Heart left ventricle (tissue), 16 donors: ENCODE results near the gene HHATL. TPM values are rescaled to one million over a fixed set of nuclear protein-coding genes. Genes with fewer than 3 reads are reported as not detected.

Experiments
- ATAC-seq, 4 donors: fragments of 200-7000 bp; cut with Tn5 transposase; one replicate each; pipeline ENCODE4 v1.9.1; 2020 to 2022; ENCODE audit warnings: moderate library complexity in 4 of 4, mild to moderate bottlenecking in 3 of 4, moderate number of reproducible peaks in 1 of 4
- DNase-seq, 5 donors: peaks; one replicate each; pipeline ENCODE4 v3.0.0-alpha.2; 2020
- H3K27ac ChIP-seq, 12 donors: fragments of 200-600 bp; sonication (generic) in 4 of 12; one replicate each; pipeline versions ENCODE4 v1.5.0 to v1.8.0; 2016 to 2022; ENCODE audit warnings: mild to moderate bottlenecking in 2 of 12
- H3K27me3 ChIP-seq, 9 donors: fragments of 200-600 bp; sonication (generic) in 2 of 9; one replicate each; pipeline versions ENCODE4 v1.5.1 to v1.8.0; 2016 to 2022; ENCODE audit warnings: mild to moderate bottlenecking in 3 of 9
- H3K36me3 ChIP-seq, 9 donors: fragments of 200-600 bp; sonication (generic) in 2 of 9; one replicate each; pipeline versions ENCODE4 v1.5.0 to v1.8.0; 2018 to 2022; ENCODE audit warnings: mild to moderate bottlenecking in 2 of 9
- H3K4me1 ChIP-seq, 12 donors: fragments of 200-600 bp; sonication (generic) in 4 of 12; one replicate each; pipeline versions ENCODE4 v1.5.0 to v1.8.0; 2016 to 2022; ENCODE audit warnings: mild to moderate bottlenecking in 3 of 12
- H3K4me3 ChIP-seq, 12 donors: fragments of 200-600 bp; sonication (generic) in 4 of 12; one replicate each; pipeline versions ENCODE4 v1.5.0 to v1.8.0; 2017 to 2022; ENCODE audit warnings: mild to moderate bottlenecking in 9 of 12, moderate library complexity in 4 of 12
- H3K9me3 ChIP-seq, 12 donors: fragments of 200-600 bp; sonication (generic) in 4 of 12; one replicate each; pipeline versions ENCODE4 v1.5.0 to v1.8.0; 2016 to 2022; ENCODE audit warnings: mild to moderate bottlenecking in 1 of 12
- POLR2A ChIP-seq, 2 donors: fragments of 450-650 bp; IDR thresholded peaks; one replicate each; pipeline ENCODE4 v1.6.1; 2017; ENCODE audit warnings: antibody characterized with exemption in 2 of 2, mild to moderate bottlenecking in 2 of 2, moderate library complexity in 2 of 2
- whole genome bisulfite sequencing, 4 donors: extraction: QIAGEN DNeasy Blood & Tissue Kit in 2 of 4; methylation state at CpG; one replicate each; pipeline versions ENCODE4 v1.1.5 to v1.1.7; 2013 to 2018; 5-methylcytosine and 5-hydroxymethylcytosine counted together
- intact Hi-C, 10 donors: fragments of 100-400 bp; cut with DNase I; formaldehyde crosslinking; loops; one replicate each; pipeline versions ENCODE4 v1.11.1 to v1.14.2; 2022
- polyA plus RNA-seq, 2 donors: library from polyadenylated mRNA; stranded (reverse); fragments of 200-250 nt; gene quantifications; one replicate each; pipeline ENCODE4 v1.2.3, GENCODE V29; 2013
- total RNA-seq, 9 donors: library from RNA; depleted of rRNA in 2 of 9; stranded (reverse); fragments of >200 nt in 2 of 9; fragmentation: NEBNext Ultra II Directional in 3 of 9; extraction: Animal tissue kit (Norgen Biotek cat#: 25700) in 3 of 9; gene quantifications; one replicate each; pipeline versions ENCODE4 v1.1.0 to v1.2.4, GENCODE V29; 2016 to 2023
- TF ChIP-seq, protein P1 (sequence below), 12 donors: fragments of 200-600 bp; sonication (generic) in 4 of 12; IDR thresholded peaks; one replicate each; pipeline versions ENCODE4 v1.5.0 to v1.8.0; 2018 to 2022; ENCODE audit warnings: antibody characterized with exemption in 12 of 12, mild to moderate bottlenecking in 5 of 12
- donor health status: ischemic (EF 13 %, LVEDD 7.1; RV severe dilation, severe dysfunction).
- donor health status: healthy with polysubstance abuse.
- donor health status: DM: no; HTN: yes; CAD: no.
- donor health status: DM: no; HTN: no; CAD: no.
- donor health status: ischemic (EF 25% LVEDD 6.9; RV normal size, moderate dysfunction).
- donor health status: ischemic (EF 25% LVEDD 5.7; RV mildly dilated, moderate dysfunction).
- donor health status: healthy.
- donor health status: DM: yes; HTN: yes; CAD: no.
- donor health status: ischemic (EF 35%, LVEDD 5.7; RV mildly dilated, moderate dysfunction).
- donor health status: nonischemic (EF 11% LVEDD 7.7; RV severe dilation, severe dysfunction).
- donor health status: DM: yes; HTN: yes; CAD: no.
- donor health status: PGD.
- donor health status: ischemic (EF 29% LVEDD 5.4; RV normal size, mild dysfunction).
- donor health status: nonischemic (EF 23%, LVEDD 6.1; RV moderate dilation, normal function).

Gene HHATL
- total and polyA plus RNA-seq, 11 donors = 188 to 1,023 (median 538) TPM

DNA sequence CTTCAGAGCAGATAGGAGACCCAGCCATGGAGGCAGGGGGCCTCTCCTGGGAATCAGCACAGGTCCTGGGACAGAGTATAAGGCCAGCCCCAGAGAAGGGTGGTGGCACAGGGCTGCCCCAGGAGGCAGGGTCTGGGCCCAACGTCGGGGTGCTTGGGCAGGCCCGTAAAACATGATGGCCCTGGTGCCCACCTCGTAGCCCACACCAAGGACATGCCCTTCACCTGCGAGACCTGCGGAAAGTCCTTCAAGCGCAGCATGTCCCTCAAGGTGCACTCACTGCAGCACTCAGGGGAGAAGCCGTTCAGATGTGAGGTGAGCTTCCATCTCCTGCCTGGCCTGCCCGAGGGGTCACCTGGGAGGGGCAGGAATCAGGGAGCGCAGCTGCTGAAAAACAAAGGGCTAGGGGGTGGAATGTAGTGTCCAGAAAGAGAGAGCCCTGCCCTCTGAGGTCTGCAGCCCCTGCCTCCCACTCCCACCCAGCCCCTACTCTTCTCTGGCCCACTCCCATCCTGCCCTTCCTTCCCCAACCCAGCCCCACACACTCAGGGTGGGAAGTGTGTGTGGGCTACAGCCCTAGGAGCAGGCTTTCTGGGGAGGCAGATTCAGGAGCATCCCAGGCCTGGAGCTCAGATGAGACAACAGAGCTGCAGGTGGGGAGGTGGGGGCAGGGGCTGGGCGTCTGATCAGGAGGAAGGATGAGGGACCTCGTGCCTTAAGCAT is 39.6 kb downstream of the HHATL start:
- H3K4me3 ChIP-seq = no peak overlapping the region
- TF ChIP-seq POLR2A (IDR thresholded peaks at IDR 0.05) = no peak
- TF ChIP-seq, protein P1, sequence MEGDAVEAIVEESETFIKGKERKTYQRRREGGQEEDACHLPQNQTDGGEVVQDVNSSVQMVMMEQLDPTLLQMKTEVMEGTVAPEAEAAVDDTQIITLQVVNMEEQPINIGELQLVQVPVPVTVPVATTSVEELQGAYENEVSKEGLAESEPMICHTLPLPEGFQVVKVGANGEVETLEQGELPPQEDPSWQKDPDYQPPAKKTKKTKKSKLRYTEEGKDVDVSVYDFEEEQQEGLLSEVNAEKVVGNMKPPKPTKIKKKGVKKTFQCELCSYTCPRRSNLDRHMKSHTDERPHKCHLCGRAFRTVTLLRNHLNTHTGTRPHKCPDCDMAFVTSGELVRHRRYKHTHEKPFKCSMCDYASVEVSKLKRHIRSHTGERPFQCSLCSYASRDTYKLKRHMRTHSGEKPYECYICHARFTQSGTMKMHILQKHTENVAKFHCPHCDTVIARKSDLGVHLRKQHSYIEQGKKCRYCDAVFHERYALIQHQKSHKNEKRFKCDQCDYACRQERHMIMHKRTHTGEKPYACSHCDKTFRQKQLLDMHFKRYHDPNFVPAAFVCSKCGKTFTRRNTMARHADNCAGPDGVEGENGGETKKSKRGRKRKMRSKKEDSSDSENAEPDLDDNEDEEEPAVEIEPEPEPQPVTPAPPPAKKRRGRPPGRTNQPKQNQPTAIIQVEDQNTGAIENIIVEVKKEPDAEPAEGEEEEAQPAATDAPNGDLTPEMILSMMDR (IDR thresholded peaks at IDR 0.05) = no peak
- H3K27me3 ChIP-seq = no peaks in the 10 kb centered on the region
- WGBS, 4 donors = 84 to 91% (median 88%) methylated on average over 10 to 12 of the region's 12 CpGs
- intact Hi-C loops = loop anchor here in 2 of 10 donors (5.0 kb wide), 2 partner anchors 79 to 84 kb away; no protein-coding TSS in a partner anchor
- H3K4me1 ChIP-seq = peaks cover 0 to 68% (median 41%) of the 10 kb centered on the region in 12 donors
- no peak for ATAC-seq
- DNase-seq = no peak
- peaks cover 0 to 22% (median 13%) of the 10 kb centered on the region in 9 donors for H3K36me3 ChIP-seq
- H3K9me3 ChIP-seq = no peaks in the 10 kb centered on the region
- H3K27ac ChIP-seq = peak overlapping the region in 1 of 12 donors; percentile 98

DNA sequence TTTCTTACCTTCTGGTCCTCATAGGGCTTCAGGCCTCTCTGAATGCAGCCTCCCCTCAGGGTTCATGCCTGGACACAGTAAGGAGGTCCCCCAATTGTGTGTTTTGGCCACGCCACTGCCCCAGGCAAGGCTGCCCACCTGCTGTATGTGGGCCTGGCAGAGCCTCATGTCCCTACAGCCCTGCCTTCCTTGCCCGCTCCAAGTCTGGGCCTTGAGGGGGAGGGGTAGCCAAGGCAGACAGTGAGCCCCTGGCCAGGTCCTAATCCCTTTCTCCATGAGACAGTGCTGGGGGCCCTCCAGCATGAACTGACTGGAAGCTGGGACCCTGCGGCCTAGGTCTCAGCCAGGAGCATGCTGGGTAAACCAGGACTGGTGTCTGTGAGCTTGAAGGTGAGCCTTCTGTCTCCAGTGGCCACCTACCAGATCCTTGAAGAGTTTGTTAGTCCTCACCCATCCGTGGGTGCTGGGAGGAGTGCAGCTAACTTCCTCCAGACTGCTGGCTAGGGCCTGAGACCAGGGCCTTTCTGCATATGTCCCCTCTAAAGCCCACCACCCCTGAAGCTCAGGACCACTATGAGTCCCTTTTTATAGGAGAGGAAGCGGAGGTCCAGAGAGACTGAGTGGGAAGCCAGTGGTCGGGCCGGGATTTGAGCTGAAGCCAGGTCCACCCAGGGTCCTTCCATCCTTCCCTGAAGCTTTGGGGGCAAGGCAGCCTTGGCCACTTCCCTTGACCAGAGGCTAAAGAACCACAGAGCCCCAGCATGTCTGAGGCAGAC is 40.4 kb downstream of the HHATL start:
- Histone ChIP-seq H3K4me1 (peaks cover 0 to 66% (median 35%) of the 10 kb centered on the region in 12 donors), H3K4me3 (no peak overlapping the region), H3K27ac (peak overlapping the region in 1 of 12 donors; percentile 98), H3K27me3 (no peaks in the 10 kb centered on the region), H3K9me3 (no peaks in the 10 kb centered on the region), H3K36me3 (peaks cover 0 to 22% (median 13%) of the 10 kb centered on the region in 9 donors)
- DNase-seq = no peak
- intact Hi-C loops = loop anchor here in 2 of 10 donors (5.0 kb wide), 2 partner anchors 80 to 85 kb away; no protein-coding TSS in a partner anchor
- TF ChIP-seq, protein P1 (IDR thresholded peaks at IDR 0.05) = no peak
- no peak for TF ChIP-seq POLR2A (IDR thresholded peaks at IDR 0.05)
- WGBS, 4 donors = 75 to 86% (median 82%) methylated on average over 6 to 7 of the region's 7 CpGs
- no peak for ATAC-seq

DNA sequence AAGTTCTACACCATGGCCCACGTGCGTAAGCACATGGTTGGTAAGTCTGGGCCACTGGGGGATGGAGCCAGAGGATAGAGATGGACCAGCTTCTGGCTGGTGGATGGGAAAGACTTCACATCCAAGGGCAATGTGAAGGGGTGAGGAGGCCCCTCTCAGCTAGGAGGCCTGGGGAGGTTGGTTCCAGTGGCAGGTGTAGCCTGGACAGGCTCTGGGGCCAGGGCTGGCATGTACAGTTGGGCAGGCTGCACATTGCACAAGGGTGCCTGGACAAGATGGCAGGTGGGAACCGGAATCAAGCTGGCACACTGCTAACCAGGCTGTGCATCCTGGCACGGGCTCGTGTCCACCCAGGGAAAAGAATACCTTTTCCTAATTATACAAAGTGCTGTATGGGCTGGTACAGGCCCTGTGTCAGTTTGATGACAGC is 41.0 kb downstream of the HHATL start:
- no peak for DNase-seq
- peaks cover 0 to 22% (median 13%) of the 10 kb centered on the region in 9 donors for H3K36me3 ChIP-seq
- H3K4me1 ChIP-seq = peaks cover 0 to 63% (median 29%) of the 10 kb centered on the region in 12 donors
- H3K4me3 ChIP-seq = no peak overlapping the region
- TF ChIP-seq POLR2A (IDR thresholded peaks at IDR 0.05) = no peak
- TF ChIP-seq, protein P1 (IDR thresholded peaks at IDR 0.05) = no peak
- no peak for ATAC-seq
- peak overlapping the region in 5 of 12 donors; percentile 19 to 98 (median 64) for H3K27ac ChIP-seq
- 92 to 96% (median 92%) methylated on average over 3 to 5 of the region's 5 CpGs for WGBS, 4 donors
- H3K9me3 ChIP-seq = no peaks in the 10 kb centered on the region
- intact Hi-C loops = loop anchor here in 3 of 10 donors (2.0 to 5.0 kb wide), 3 partner anchors 39 to 86 kb away; no protein-coding TSS in a partner anchor
- no peaks in the 10 kb centered on the region for H3K27me3 ChIP-seq
